Caco-2 (cell line): Measurements from ENCODE around the gene TF. TPM values are rescaled to one million over a fixed set of nuclear protein-coding genes. Genes with fewer than 3 reads are reported as not detected.

Source experiments
- BruUV-seq: library from RNA; stranded (reverse); fragments of 400-500 nt; replicated peaks from 2 replicates; lab custom pipeline; 2021; lab: Mats Ljungman, UMichigan
- CTCF ChIA-PET: fragments of 300-600 bp; sonication (Branson Sonifier 250); formaldehyde crosslinking; loops from one replicate; lab custom pipeline; 2022; ENCODE audit warnings: antibody characterized with exemption; lab: Charles Lee
- POLR2A ChIA-PET: fragments of 300-600 bp; sonication (Branson Sonifier 250); formaldehyde crosslinking; loops from one replicate; lab custom pipeline; 2022; ENCODE audit warnings: antibody characterized with exemption; lab: Charles Lee
- DNase-seq, 2 experiments: peaks; one replicate each; pipeline versions ENCODE4 v3.0.0 to v3.0.0-alpha.2; 2020 to 2022
- H3K27me3 ChIP-seq: replicated peaks from 2 replicates; pipeline ENCODE4 v1.6.0; 2011; ENCODE audit warnings: low read length; ENCODE audit not compliant: control insufficient read depth, insufficient read depth
- H3K36me3 ChIP-seq: 2 replicates; pipeline ENCODE4 v1.5.1; 2011; ENCODE audit warnings: low read length; ENCODE audit not compliant: control insufficient read depth, insufficient read depth
- H3K4me1 ChIP-seq: fragments of 250-450 bp; sonication (Bioruptor Pico); 2 replicates; pipeline ENCODE4 v1.5.1; 2020; ENCODE audit warnings: mild to moderate bottlenecking
- H3K4me3 ChIP-seq: 2 replicates; pipeline ENCODE4 v1.5.1; 2011; ENCODE audit warnings: low read depth, mild to moderate bottlenecking, control low read depth, low read length
- H3K9me3 ChIP-seq: fragments of 250-450 bp; sonication (Bioruptor Pico); 2 replicates; pipeline ENCODE4 v1.5.1; 2020; ENCODE audit warnings: mild to moderate bottlenecking, moderate library complexity
- H3K27ac Mint-ChIP-seq: one replicate; pipeline ENCODE4 v1.8.0; 2022; ENCODE audit warnings: mixed read lengths; ENCODE audit not compliant: unreplicated experiment
- H3K27me3 Mint-ChIP-seq: one replicate; pipeline ENCODE4 v1.8.0; 2022; ENCODE audit warnings: mixed read lengths; ENCODE audit not compliant: insufficient read depth, unreplicated experiment
- H3K36me3 Mint-ChIP-seq: one replicate; pipeline ENCODE4 v1.8.0; 2022; ENCODE audit warnings: mild to moderate bottlenecking, mixed read lengths; ENCODE audit not compliant: insufficient read depth, unreplicated experiment
- H3K4me1 Mint-ChIP-seq: one replicate; pipeline ENCODE4 v1.8.0; 2022; ENCODE audit warnings: low read depth, mixed read lengths; ENCODE audit not compliant: unreplicated experiment
- H3K4me3 Mint-ChIP-seq: one replicate; pipeline ENCODE4 v1.8.0; 2022; ENCODE audit warnings: mild to moderate bottlenecking, moderate library complexity, mixed read lengths; ENCODE audit not compliant: unreplicated experiment
- H3K9me3 Mint-ChIP-seq: one replicate; pipeline ENCODE4 v1.8.0; 2022; ENCODE audit warnings: mixed read lengths; ENCODE audit not compliant: unreplicated experiment
- CTCF ChIP-seq, 2 experiments: fragments of 200-600 bp in 1 of 2; IDR thresholded peaks; 1 replicate in 1 of 2; 2 replicates in 1 of 2; pipeline versions ENCODE4 v1.5.1 to v1.8.0; 2011 to 2022; ENCODE audit warnings: antibody characterized with exemption in 1 of 2, control low read depth in 1 of 2, inconsistent platforms in 1 of 2, low read depth in 1 of 2, low read length in 1 of 2, mild to moderate bottlenecking in 1 of 2, moderate library complexity in 1 of 2; ENCODE audit not compliant: insufficient read depth in 1 of 2, severe bottlenecking in 1 of 2, unreplicated experiment in 1 of 2
- intact Hi-C: fragments of 100-400 bp; cut with micrococcal nuclease; formaldehyde crosslinking; loops from one replicate; pipeline ENCODE4 v1.10.0; 2022; ENCODE audit not compliant: unreplicated experiment
- total RNA-seq: library from RNA; stranded (reverse); gene quantifications from 2 replicates; pipeline ENCODE4 v1.2.3, GENCODE V29; 2022

Gene TF
- total RNA-seq, 1 experiment from 2014 or later = 23.4 TPM

GRCh38 chr3:133762539-133762938 lies 16.3 kb downstream of the TF start:
- no peaks in the 10 kb centered on the region for H3K27me3 ChIP-seq
- no peak for DNase-seq
- no peak overlapping the region for H3K4me3 ChIP-seq
- no peaks in the 10 kb centered on the region for H3K4me1 Mint-ChIP-seq
- no peaks in the 10 kb centered on the region for H3K4me1 ChIP-seq
- no peak overlapping the region for H3K27ac Mint-ChIP-seq
- no peaks in the 10 kb centered on the region for H3K36me3 Mint-ChIP-seq
- no peaks in the 10 kb centered on the region for H3K27me3 Mint-ChIP-seq
- 0 out of 2 replicates have a peak, but pooled peaks cover 4% of the 10 kb centered on the region for H3K9me3 ChIP-seq
- POLR2A ChIA-PET = no interaction called here
- no peak for TF ChIP-seq CTCF (IDR thresholded peaks at IDR 0.05; ENCODE audit: insufficient read depth in 1 of 2, low read depth in 1 of 2, low read length in 1 of 2, severe bottlenecking in 1 of 2, unreplicated experiment in 1 of 2)
- H3K36me3 ChIP-seq = no peaks in the 10 kb centered on the region
- CTCF ChIA-PET = no interaction called here
- H3K4me3 Mint-ChIP-seq = no peak overlapping the region
- H3K9me3 Mint-ChIP-seq = no peaks in the 10 kb centered on the region
- intact Hi-C loops = no loop called here
- no TSS peak for BruUV-seq

- no peaks in the 10 kb centered on the region for H3K4me1 Mint-ChIP-seq
- Histone ChIP-seq H3K9me3 (0 out of 2 replicates have a peak, but pooled peaks cover 4% of the 10 kb centered on the region), H3K36me3 (no peaks in the 10 kb centered on the region), H3K4me3 (no peak overlapping the region), H3K27me3 (no peaks in the 10 kb centered on the region), H3K4me1 (no peaks in the 10 kb centered on the region)
- intact Hi-C loops = no loop called here
- H3K27me3 Mint-ChIP-seq = no peaks in the 10 kb centered on the region
- DNase-seq = no peak
- TF ChIP-seq CTCF (IDR thresholded peaks at IDR 0.05; ENCODE audit: insufficient read depth in 1 of 2, low read depth in 1 of 2, low read length in 1 of 2, severe bottlenecking in 1 of 2, unreplicated experiment in 1 of 2) = no peak
- no peak overlapping the region for H3K4me3 Mint-ChIP-seq
- CTCF ChIA-PET = no interaction called here
- no TSS peak for BruUV-seq
- H3K27ac Mint-ChIP-seq = no peak overlapping the region
- H3K36me3 Mint-ChIP-seq = no peaks in the 10 kb centered on the region
- no peaks in the 10 kb centered on the region for H3K9me3 Mint-ChIP-seq
- POLR2A ChIA-PET = no interaction called here
These were observed 17.8 kb downstream of the TF start for GRCh38 chr3:133763797-133764683.

- DNase-seq = no peak
- H3K4me3 ChIP-seq = no peak overlapping the region
- H3K9me3 Mint-ChIP-seq = no peaks in the 10 kb centered on the region
- H3K9me3 ChIP-seq = 0 out of 2 replicates have a peak, but pooled peaks cover 3% of the 10 kb centered on the region
- H3K4me3 Mint-ChIP-seq = no peak overlapping the region
- H3K27ac Mint-ChIP-seq = no peak overlapping the region
- ChIA-PET POLR2A (no interaction called here), CTCF (no interaction called here)
- H3K36me3 Mint-ChIP-seq = no peaks in the 10 kb centered on the region
- no peaks in the 10 kb centered on the region for H3K36me3 ChIP-seq
- intact Hi-C loops = no loop called here
- no peaks in the 10 kb centered on the region for H3K27me3 ChIP-seq
- H3K4me1 Mint-ChIP-seq = no peaks in the 10 kb centered on the region
- H3K4me1 ChIP-seq = no peaks in the 10 kb centered on the region
- TF ChIP-seq CTCF (IDR thresholded peaks at IDR 0.05; ENCODE audit: insufficient read depth in 1 of 2, low read depth in 1 of 2, low read length in 1 of 2, severe bottlenecking in 1 of 2, unreplicated experiment in 1 of 2) = no peak
- no TSS peak for BruUV-seq
- H3K27me3 Mint-ChIP-seq = no peaks in the 10 kb centered on the region
These were observed 19.1 kb downstream of the TF start for GRCh38 chr3:133765256-133765655.
